DND-41 (cell line): ENCODE results near the gene GALNTL6.

ENCODE experiments used
- ATAC-seq: fragments of 200-7000 bp; cut with Tn5 transposase; 3 replicates; pipeline ENCODE4 v1.9.1; 2021; ENCODE audit warnings: low read depth; ENCODE audit not compliant: insufficient read depth
- DNase-seq: peaks from one replicate; pipeline ENCODE4 v3.0.0-alpha.2; 2020
- H2AFZ ChIP-seq: 2 replicates; pipeline ENCODE4 v1.6.0; 2012; ENCODE audit warnings: low read depth, low read length
- H3K27ac ChIP-seq: 2 replicates; pipeline ENCODE4 v1.5.1; 2012; ENCODE audit warnings: low read length, inconsistent platforms
- H3K27me3 ChIP-seq: fragments of 200-600 bp; sonication (generic); 2 replicates; pipeline ENCODE4 v1.6.0; 2012; ENCODE audit warnings: low read length, mild to moderate bottlenecking, inconsistent platforms; ENCODE audit not compliant: insufficient read depth, poor library complexity
- H3K36me3 ChIP-seq: 2 replicates; pipeline ENCODE4 v1.5.1; 2012; ENCODE audit warnings: low read length, inconsistent platforms; ENCODE audit not compliant: insufficient read depth
- H3K4me1 ChIP-seq: 2 replicates; pipeline ENCODE4 v1.5.1; 2012; ENCODE audit warnings: mild to moderate bottlenecking, low read length; ENCODE audit not compliant: insufficient read depth
- H3K4me2 ChIP-seq: 2 replicates; pipeline ENCODE4 v1.6.0; 2012; ENCODE audit warnings: mild to moderate bottlenecking, moderate library complexity, low read length, inconsistent platforms; ENCODE audit not compliant: insufficient read depth
- H3K4me3 ChIP-seq, 2 experiments: fragments of 200-600 bp in 1 of 2; shearing (Covaris generic) in 1 of 2; 2 replicates each; pipeline ENCODE4 v1.5.1; 2012 to 2016; ENCODE audit warnings: inconsistent platforms in 2 of 2, low read length in 2 of 2, mild to moderate bottlenecking in 2 of 2, low read depth in 1 of 2, moderate library complexity in 1 of 2
- H3K79me2 ChIP-seq: 2 replicates; pipeline ENCODE4 v1.6.0; 2012; ENCODE audit warnings: low read length, inconsistent platforms; ENCODE audit not compliant: insufficient read depth
- H3K9ac ChIP-seq: 2 replicates; pipeline ENCODE4 v1.6.0; 2012; ENCODE audit warnings: low read depth, mild to moderate bottlenecking, inconsistent platforms, low read length, moderate library complexity
- H3K9me3 ChIP-seq: 2 replicates; pipeline ENCODE4 v1.5.1; 2012; ENCODE audit warnings: low read length, moderate library complexity, mild to moderate bottlenecking, inconsistent platforms; ENCODE audit not compliant: insufficient read depth, severe bottlenecking
- H4K20me1 ChIP-seq: 2 replicates; pipeline ENCODE4 v1.6.0; 2012; ENCODE audit warnings: low read length; ENCODE audit not compliant: insufficient read depth
- EZH2 ChIP-seq: IDR thresholded peaks from 3 replicates; pipeline ENCODE4 v1.6.1; 2012; ENCODE audit warnings: borderline replicate concordance, low read depth, mild to moderate bottlenecking, moderate library complexity, low read length, inconsistent platforms; ENCODE audit not compliant: severe bottlenecking
- TF ChIP-seq, protein P1 (sequence below): IDR thresholded peaks from 2 replicates; pipeline ENCODE4 v1.5.1; 2012; ENCODE audit warnings: borderline replicate concordance, low read length, moderate library complexity, mild to moderate bottlenecking; ENCODE audit not compliant: poor library complexity, severe bottlenecking; ENCODE audit errors: extremely low read depth

The GALNTL6 gene

GRCh38 chr4:171932238-171932637 is 119.0 kb downstream of the GALNTL6 start:
- H3K9ac ChIP-seq, result no peak overlapping the region
- DNase-seq, result no peak
- no peak for TF ChIP-seq EZH2
- TF ChIP-seq, protein P1, sequence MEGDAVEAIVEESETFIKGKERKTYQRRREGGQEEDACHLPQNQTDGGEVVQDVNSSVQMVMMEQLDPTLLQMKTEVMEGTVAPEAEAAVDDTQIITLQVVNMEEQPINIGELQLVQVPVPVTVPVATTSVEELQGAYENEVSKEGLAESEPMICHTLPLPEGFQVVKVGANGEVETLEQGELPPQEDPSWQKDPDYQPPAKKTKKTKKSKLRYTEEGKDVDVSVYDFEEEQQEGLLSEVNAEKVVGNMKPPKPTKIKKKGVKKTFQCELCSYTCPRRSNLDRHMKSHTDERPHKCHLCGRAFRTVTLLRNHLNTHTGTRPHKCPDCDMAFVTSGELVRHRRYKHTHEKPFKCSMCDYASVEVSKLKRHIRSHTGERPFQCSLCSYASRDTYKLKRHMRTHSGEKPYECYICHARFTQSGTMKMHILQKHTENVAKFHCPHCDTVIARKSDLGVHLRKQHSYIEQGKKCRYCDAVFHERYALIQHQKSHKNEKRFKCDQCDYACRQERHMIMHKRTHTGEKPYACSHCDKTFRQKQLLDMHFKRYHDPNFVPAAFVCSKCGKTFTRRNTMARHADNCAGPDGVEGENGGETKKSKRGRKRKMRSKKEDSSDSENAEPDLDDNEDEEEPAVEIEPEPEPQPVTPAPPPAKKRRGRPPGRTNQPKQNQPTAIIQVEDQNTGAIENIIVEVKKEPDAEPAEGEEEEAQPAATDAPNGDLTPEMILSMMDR, result no peak
- no peaks in the 10 kb centered on the region for H3K27me3 ChIP-seq
- H3K79me2 ChIP-seq, result no peaks in the 10 kb centered on the region
- no peak for ATAC-seq
- no peaks in the 10 kb centered on the region for H3K36me3 ChIP-seq
- H3K9me3 ChIP-seq, result no peaks in the 10 kb centered on the region
- H3K4me2 ChIP-seq, result no peak overlapping the region
- H4K20me1 ChIP-seq, result no peaks in the 10 kb centered on the region
- no peaks in the 10 kb centered on the region for H3K4me1 ChIP-seq
- H3K4me3 ChIP-seq, result no peak overlapping the region
- H2AFZ ChIP-seq, result no peak overlapping the region
- no peak overlapping the region for H3K27ac ChIP-seq

- H4K20me1 ChIP-seq, result no peaks in the 10 kb centered on the region
- ATAC-seq (no peak), DNase-seq (no peak)
- no peak overlapping the region for H3K4me2 ChIP-seq
- H3K79me2 ChIP-seq, result no peaks in the 10 kb centered on the region
- no peaks in the 10 kb centered on the region for H3K36me3 ChIP-seq
- H3K4me1 ChIP-seq, result no peaks in the 10 kb centered on the region
- H3K9me3 ChIP-seq, result no peaks in the 10 kb centered on the region
- H3K4me3 ChIP-seq, result no peak overlapping the region
- no peak overlapping the region for H3K27ac ChIP-seq
- H2AFZ ChIP-seq, result no peak overlapping the region
- no peak for TF ChIP-seq EZH2
- TF ChIP-seq, protein P1, result no peak
- H3K9ac ChIP-seq, result no peak overlapping the region
- H3K27me3 ChIP-seq, result no peaks in the 10 kb centered on the region
Measured at GRCh38 chr4:171940656-171941055, 127.5 kb downstream of the GALNTL6 start.

GRCh38 chr4:171947400-171947799 is 134.2 kb downstream of the GALNTL6 start:
- H3K4me2 ChIP-seq, result no peak overlapping the region
- no peak overlapping the region for H3K27ac ChIP-seq
- H3K9ac ChIP-seq, result no peak overlapping the region
- no peak overlapping the region for H3K4me3 ChIP-seq
- no peaks in the 10 kb centered on the region for H3K79me2 ChIP-seq
- H3K4me1 ChIP-seq, result no peaks in the 10 kb centered on the region
- DNase-seq, result no peak
- H3K9me3 ChIP-seq, result no peaks in the 10 kb centered on the region
- no peaks in the 10 kb centered on the region for H4K20me1 ChIP-seq
- ATAC-seq, result no peak
- no peak for TF ChIP-seq EZH2
- TF ChIP-seq, protein P1, result no peak
- no peaks in the 10 kb centered on the region for H3K36me3 ChIP-seq
- H2AFZ ChIP-seq, result no peak overlapping the region
- H3K27me3 ChIP-seq, result no peaks in the 10 kb centered on the region

- ATAC-seq (no peak), DNase-seq (no peak)
- H3K36me3 ChIP-seq, result no peaks in the 10 kb centered on the region
- H3K4me2 ChIP-seq, result no peak overlapping the region
- H3K79me2 ChIP-seq, result no peaks in the 10 kb centered on the region
- H2AFZ ChIP-seq, result no peak overlapping the region
- no peak overlapping the region for H3K9ac ChIP-seq
- no peak for TF ChIP-seq EZH2
- TF ChIP-seq, protein P1, result no peak
- no peaks in the 10 kb centered on the region for H4K20me1 ChIP-seq
- no peaks in the 10 kb centered on the region for H3K27me3 ChIP-seq
- no peaks in the 10 kb centered on the region for H3K9me3 ChIP-seq
- H3K4me3 ChIP-seq, result no peak overlapping the region
- H3K27ac ChIP-seq, result no peak overlapping the region
- no peaks in the 10 kb centered on the region for H3K4me1 ChIP-seq
Measured at GRCh38 chr4:171948038-171948437, 134.8 kb downstream of the GALNTL6 start.
